Transverse colon (tissue), 4 donors: ENCODE results near the gene PEAR1. TPM values are rescaled to one million over a fixed set of nuclear protein-coding genes. Genes with fewer than 3 reads are reported as not detected.

Experiments
- DNase-seq: peaks from one replicate; pipeline ENCODE4 v3.0.0-alpha.2; 2019
- H3K27ac ChIP-seq, 4 donors: fragments of 200-600 bp; sonication (generic); 2 replicates each; pipeline ENCODE4 v1.5.1; 2016 to 2018; ENCODE audit warnings: inconsistent platforms in 4 of 4
- H3K27me3 ChIP-seq: fragments of 200-600 bp; sonication (generic); 2 replicates; pipeline ENCODE4 v1.5.1; 2017; ENCODE audit warnings: inconsistent platforms
- H3K36me3 ChIP-seq, 4 donors: fragments of 200-600 bp; sonication (generic); 2 replicates each; pipeline ENCODE4 v1.5.1; 2017 to 2019; ENCODE audit warnings: inconsistent platforms in 4 of 4
- H3K4me1 ChIP-seq, 4 donors: fragments of 200-600 bp; sonication (generic); 2 replicates each; pipeline ENCODE4 v1.5.1; 2017 to 2020; ENCODE audit warnings: inconsistent platforms in 4 of 4
- H3K4me3 ChIP-seq, 4 donors: fragments of 200-600 bp; sonication (generic); 1 replicate in 1 of 4; 2 replicates in 3 of 4; pipeline versions ENCODE4 v1.5.1 to v1.6.1; 2017 to 2019; ENCODE audit warnings: inconsistent platforms in 4 of 4
- H3K9me3 ChIP-seq, 2 donors: fragments of 200-600 bp; sonication (generic); 2 replicates each; pipeline ENCODE4 v1.5.1; 2017 to 2019; ENCODE audit warnings: inconsistent platforms in 2 of 2
- CTCF ChIP-seq, 5 experiments: fragments of 200-600 bp in 3 of 5; fragments of 450-650 bp in 2 of 5; sonication (generic) in 3 of 5; IDR thresholded peaks; 1 replicate in 2 of 5; 2 replicates in 3 of 5; pipeline ENCODE4 v1.5.1; 2016 to 2017; ENCODE audit warnings: antibody characterized with exemption in 5 of 5, inconsistent platforms in 3 of 5, mild to moderate bottlenecking in 2 of 5, moderate library complexity in 1 of 5
- EP300 ChIP-seq: sonication (generic); formaldehyde crosslinking; IDR thresholded peaks from one replicate; pipeline ENCODE4 v1.6.1; 2017; ENCODE audit warnings: antibody characterized with exemption, low read depth
- POLR2A ChIP-seq: fragments of 450-650 bp; IDR thresholded peaks from one replicate; pipeline ENCODE4 v1.6.1; 2016; ENCODE audit warnings: antibody characterized with exemption, mild to moderate bottlenecking, moderate library complexity
- POLR2AphosphoS5 ChIP-seq, 3 donors: sonication (generic); formaldehyde crosslinking; IDR thresholded peaks; one replicate each; pipeline ENCODE4 v1.6.1; 2016; ENCODE audit warnings: antibody characterized with exemption in 3 of 3
- WGBS, 2 donors: methylation state at CpG; one replicate each; pipeline ENCODE4 v1.1.5; 2018; ENCODE audit warnings: low coverage in 1 of 2; 5-methylcytosine and 5-hydroxymethylcytosine counted together
- in situ Hi-C, 4 donors: fragments of 200-750 bp; cut with MboI; loops; one replicate each; pipeline versions ENCODE4 v1.15.0 to v1.15.1; 2017; ENCODE audit warnings: low sequenced_read_pairs in 3 of 4, low pct_ligation_motif_present in 1 of 4, low pct_unique_long_range_greater_than_20kb in 1 of 4
- intact Hi-C: fragments of 100-400 bp; cut with DNase I; formaldehyde crosslinking; loops from one replicate; pipeline ENCODE4 v1.15.1; 2023; ENCODE audit warnings: low total_unique reads
- total RNA-seq, 4 donors: library from RNA; depleted of rRNA; stranded (reverse); fragments of >200 nt; gene quantifications; one replicate each; pipeline ENCODE4 v1.1.0, GENCODE V29; 2016

PEAR1 gene
- total RNA-seq, 4 donors from 2014 or later = 1.8 to 5.6 (median 3.7) TPM

- no peak overlapping the region for H3K27ac ChIP-seq
- TF ChIP-seq POLR2A = no peak
- TF ChIP-seq CTCF (IDR thresholded peaks at IDR 0.05) = no peak
- no peak for TF ChIP-seq POLR2AphosphoS5 (IDR thresholded peaks at IDR 0.05)
- no peak for TF ChIP-seq EP300
- 83% methylated on average over 17 of the region's 21 CpGs; no CpG with 5 or more reads in 1 of the 2 donors for WGBS, 2 donors
- in situ Hi-C loops (no loop called here), intact Hi-C loops (no loop called here)
- no peak for DNase-seq
- H3K4me3 ChIP-seq = no peak overlapping the region
- peaks cover 46% of the 10 kb centered on the region for H3K27me3 ChIP-seq
- no peaks in the 10 kb centered on the region for H3K36me3 ChIP-seq
- H3K9me3 ChIP-seq = no peaks in the 10 kb centered on the region
- no peaks in the 10 kb centered on the region for H3K4me1 ChIP-seq
These were observed 13.6 kb upstream of the PEAR1 start for GRCh38 chr1:156879876-156880275.

- no peak overlapping the region for H3K4me3 ChIP-seq
- H3K27ac ChIP-seq = no peak overlapping the region
- H3K4me1 ChIP-seq = no peaks in the 10 kb centered on the region
- H3K27me3 ChIP-seq = peaks cover 46% of the 10 kb centered on the region
- no peak for TF ChIP-seq POLR2A
- no peak for TF ChIP-seq CTCF (IDR thresholded peaks at IDR 0.05)
- TF ChIP-seq EP300 = no peak
- no peak for TF ChIP-seq POLR2AphosphoS5 (IDR thresholded peaks at IDR 0.05)
- DNase-seq = no peak
- in situ Hi-C loops (no loop called here), intact Hi-C loops (no loop called here)
- H3K9me3 ChIP-seq = no peaks in the 10 kb centered on the region
- H3K36me3 ChIP-seq = no peaks in the 10 kb centered on the region
- WGBS, 2 donors = 0 to 53% methylated on average over 1 to 5 of the region's 5 CpGs
These were observed 13.0 kb upstream of the PEAR1 start for GRCh38 chr1:156880473-156880872.

GRCh38 chr1:156881101-156881500, 12.4 kb upstream of the PEAR1 start:
- TF ChIP-seq POLR2A (no peak), CTCF (IDR thresholded peaks at IDR 0.05) (no peak), EP300 (no peak), POLR2AphosphoS5 (IDR thresholded peaks at IDR 0.05) (no peak)
- H3K4me3 ChIP-seq = no peak overlapping the region
- H3K27ac ChIP-seq = no peak overlapping the region
- 67% methylated on average over 10 of the region's 10 CpGs; no CpG with 5 or more reads in 1 of the 2 donors for WGBS, 2 donors
- no peaks in the 10 kb centered on the region for H3K4me1 ChIP-seq
- no peaks in the 10 kb centered on the region for H3K9me3 ChIP-seq
- no peak for DNase-seq
- intact Hi-C loops (no loop called here), in situ Hi-C loops (no loop called here)
- peaks cover 48% of the 10 kb centered on the region for H3K27me3 ChIP-seq
- H3K36me3 ChIP-seq = no peaks in the 10 kb centered on the region

DNA sequence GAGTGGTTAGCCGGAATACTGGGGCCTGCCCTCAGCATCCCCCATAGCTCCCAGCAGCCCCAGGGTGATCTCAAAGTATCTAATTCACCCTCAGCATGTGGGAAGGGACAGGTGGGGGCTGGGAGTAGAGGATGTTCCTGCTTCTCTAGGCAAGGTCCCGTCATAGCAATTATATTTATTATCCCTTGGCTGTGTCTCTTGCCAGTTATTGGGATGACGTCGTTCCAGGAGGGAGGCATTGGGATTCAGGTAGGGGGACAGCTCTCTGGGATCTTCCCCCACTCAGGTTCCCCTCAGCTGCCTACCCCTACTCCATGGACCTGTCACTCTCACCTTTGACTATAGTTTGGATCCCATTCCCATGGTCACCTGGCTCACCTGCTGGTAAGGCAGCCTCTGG, 11.9 kb upstream of the PEAR1 start:
- no peak overlapping the region for H3K4me3 ChIP-seq
- no peak overlapping the region for H3K27ac ChIP-seq
- no peaks in the 10 kb centered on the region for H3K9me3 ChIP-seq
- H3K27me3 ChIP-seq = peaks cover 48% of the 10 kb centered on the region
- no peak for DNase-seq
- H3K4me1 ChIP-seq = no peaks in the 10 kb centered on the region
- intact Hi-C loops (no loop called here), in situ Hi-C loops (no loop called here)
- WGBS, 2 donors = 49% methylated on average over 4 of the region's 4 CpGs; no CpG with 5 or more reads in 1 of the 2 donors
- H3K36me3 ChIP-seq = no peaks in the 10 kb centered on the region
- TF ChIP-seq CTCF (IDR thresholded peaks at IDR 0.05) (no peak), EP300 (no peak), POLR2A (no peak), POLR2AphosphoS5 (IDR thresholded peaks at IDR 0.05) (no peak)
